Retinal pigment epithelial cell (primary cell): ENCODE measurements around the gene FAM120B.
"Not testable (repeated sequence)": the region's sequence is repeated elsewhere in the genome, so short reads cannot be mapped to it uniquely, and the experiment has no call there.

ENCODE experiments used
- DNase-seq: peaks from one replicate; pipeline ENCODE4 v3.0.0-alpha.2; 2010; ENCODE audit warnings: low read depth
- H3K4me3 ChIP-seq: 2 replicates; pipeline ENCODE4 v1.5.1; 2011; ENCODE audit warnings: mild to moderate bottlenecking, low read length, control low read depth, moderate library complexity
- TF ChIP-seq, protein P1 (sequence below): conservative IDR thresholded peaks from 2 replicates; pipeline ENCODE4 v1.5.1; 2011; ENCODE audit warnings: low read depth, low read length, control low read depth, inconsistent platforms

Gene FAM120B

DNA sequence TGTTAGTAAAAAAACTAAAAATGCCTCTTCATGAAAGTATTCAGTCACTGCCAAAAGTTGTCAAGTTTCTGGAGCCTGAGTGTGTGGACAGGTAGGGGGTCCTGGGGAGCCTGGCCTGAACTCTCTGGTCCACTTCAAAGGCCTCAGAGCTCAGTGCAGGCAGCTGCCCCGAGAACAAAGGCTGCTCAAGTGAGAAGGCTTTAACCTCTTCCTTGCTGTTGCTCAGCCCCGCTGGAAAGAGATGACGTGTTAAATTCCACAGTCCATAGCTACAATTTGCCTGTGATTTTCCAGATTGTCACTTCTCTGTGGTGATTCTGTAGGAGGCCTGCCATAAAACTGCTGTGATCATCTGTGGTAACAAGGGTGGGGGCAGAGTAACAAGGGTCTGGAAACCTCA, 96.9 kb downstream of the FAM120B start:
- no peak overlapping the region for H3K4me3 ChIP-seq
- TF ChIP-seq, protein P1, sequence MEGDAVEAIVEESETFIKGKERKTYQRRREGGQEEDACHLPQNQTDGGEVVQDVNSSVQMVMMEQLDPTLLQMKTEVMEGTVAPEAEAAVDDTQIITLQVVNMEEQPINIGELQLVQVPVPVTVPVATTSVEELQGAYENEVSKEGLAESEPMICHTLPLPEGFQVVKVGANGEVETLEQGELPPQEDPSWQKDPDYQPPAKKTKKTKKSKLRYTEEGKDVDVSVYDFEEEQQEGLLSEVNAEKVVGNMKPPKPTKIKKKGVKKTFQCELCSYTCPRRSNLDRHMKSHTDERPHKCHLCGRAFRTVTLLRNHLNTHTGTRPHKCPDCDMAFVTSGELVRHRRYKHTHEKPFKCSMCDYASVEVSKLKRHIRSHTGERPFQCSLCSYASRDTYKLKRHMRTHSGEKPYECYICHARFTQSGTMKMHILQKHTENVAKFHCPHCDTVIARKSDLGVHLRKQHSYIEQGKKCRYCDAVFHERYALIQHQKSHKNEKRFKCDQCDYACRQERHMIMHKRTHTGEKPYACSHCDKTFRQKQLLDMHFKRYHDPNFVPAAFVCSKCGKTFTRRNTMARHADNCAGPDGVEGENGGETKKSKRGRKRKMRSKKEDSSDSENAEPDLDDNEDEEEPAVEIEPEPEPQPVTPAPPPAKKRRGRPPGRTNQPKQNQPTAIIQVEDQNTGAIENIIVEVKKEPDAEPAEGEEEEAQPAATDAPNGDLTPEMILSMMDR = no peak
- DNase-seq = peak; percentile 37

DNA sequence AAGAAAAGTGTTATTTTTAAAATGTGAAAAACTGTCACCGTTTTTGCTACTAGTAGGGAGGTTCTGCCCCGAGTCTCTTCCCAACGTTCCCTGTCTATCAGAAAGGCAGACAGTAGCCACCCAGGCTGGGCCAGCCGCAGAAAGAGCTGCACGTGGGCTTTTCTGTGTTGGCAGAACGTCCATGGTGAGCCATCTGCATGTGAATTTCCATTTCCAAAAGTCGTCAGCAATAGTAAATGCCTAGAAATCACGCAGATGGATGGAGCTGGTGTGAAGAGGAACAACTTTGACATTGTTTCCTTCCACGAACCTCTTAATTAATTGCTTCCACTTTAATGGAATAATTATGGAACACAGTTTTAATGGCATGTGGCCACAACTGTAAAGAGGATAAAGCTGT, 97.5 kb downstream of the FAM120B start:
- H3K4me3 ChIP-seq = no peak overlapping the region
- DNase-seq = no peak
- TF ChIP-seq, protein P1 = no peak

DNA sequence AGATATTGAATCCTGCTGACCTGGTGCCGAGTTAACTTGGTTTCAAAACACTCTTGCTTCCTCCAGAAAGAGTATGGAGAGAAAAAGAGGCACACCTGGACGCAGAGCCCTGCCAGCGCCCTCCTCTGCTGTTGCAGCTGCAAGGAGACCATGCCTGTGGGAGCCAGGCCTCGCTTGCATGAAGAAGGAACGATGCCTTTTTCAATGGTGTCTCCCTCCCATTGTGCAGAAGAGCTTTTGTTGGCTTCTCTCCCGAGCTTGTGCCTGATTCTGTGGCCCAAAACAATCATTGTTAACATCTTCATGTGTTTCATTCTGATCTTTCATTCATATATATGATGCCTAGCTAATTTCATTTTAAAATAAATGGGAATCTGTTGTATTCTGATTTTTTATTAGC, 98.1 kb downstream of the FAM120B start:
- TF ChIP-seq, protein P1 = no peak
- H3K4me3 ChIP-seq = no peak overlapping the region
- no peak for DNase-seq

DNA sequence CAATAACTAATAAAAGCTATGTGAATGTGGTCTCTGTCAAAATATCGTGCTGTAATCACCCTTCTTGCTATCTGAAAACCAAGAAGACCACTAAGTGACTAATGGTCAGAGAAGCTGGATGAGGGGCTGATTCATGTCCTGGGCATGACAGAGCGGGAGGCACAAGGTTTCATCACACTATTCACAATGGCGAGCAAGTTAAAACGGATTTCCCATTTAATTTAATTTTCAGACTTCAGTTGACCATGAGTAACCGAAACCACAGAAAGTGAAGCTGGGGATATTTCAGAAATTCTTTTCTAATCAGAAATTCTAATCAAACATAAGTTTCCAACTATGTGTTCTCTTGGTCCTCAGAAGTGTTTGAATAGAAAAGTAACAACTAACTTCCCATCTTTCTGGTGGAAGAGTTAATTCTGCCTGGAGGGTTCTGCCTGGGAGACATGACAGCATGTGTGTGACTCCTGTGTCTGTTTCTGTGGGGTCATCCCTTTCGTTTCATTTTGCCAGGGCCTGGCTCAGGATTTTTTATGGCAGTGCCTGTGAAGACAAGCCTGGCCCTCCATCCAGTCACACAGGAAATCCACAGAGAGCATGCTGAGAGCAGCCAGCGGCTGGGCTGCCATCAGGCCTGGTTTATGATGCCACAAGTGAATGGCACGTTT, 98.9 kb downstream of the FAM120B start:
- peak; percentile 80 for DNase-seq
- no peak overlapping the region for H3K4me3 ChIP-seq
- TF ChIP-seq, protein P1 = no peak

DNA sequence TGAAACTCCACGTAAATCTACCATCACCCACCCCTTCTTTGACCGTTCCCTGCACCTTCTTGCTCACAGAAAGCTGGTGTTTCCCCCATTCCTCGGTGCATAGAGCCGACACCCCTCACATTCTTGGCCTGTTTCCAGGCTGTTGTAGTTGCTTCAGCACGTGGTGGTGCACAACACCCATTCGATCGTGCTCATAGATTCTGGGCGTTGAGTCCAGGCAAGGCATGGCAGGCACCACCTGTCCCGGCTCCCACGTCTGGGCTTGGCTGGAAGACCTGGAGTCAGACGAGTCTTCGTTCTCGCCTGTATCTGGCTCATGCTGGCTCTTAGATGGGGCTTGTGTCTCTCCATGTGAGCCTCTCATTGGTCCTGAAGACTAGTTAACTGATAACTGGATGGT, 100.6 kb downstream of the FAM120B start:
- H3K4me3 ChIP-seq = no peak overlapping the region
- TF ChIP-seq, protein P1 = no peak
- no peak for DNase-seq

DNA sequence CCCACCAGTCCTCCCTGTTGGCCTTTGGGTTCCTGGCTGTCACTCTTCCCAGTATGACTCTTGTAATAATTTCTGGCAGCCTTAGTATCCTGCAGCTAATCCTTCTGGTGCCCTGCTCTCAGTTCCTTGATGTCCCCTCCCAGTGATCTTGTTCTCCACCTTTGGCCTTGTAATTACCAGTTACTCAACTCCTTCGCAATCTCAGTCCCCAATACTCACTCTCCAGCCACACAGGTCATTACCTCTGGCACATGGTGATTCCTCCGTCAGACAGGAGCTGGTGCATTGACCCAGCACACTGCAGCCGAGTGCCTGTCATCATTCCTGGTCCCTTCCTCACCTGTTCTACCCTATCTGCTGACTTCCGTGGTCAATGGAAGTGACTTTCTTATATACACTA, 101.4 kb downstream of the FAM120B start:
- TF ChIP-seq, protein P1 = no peak
- no peak overlapping the region for H3K4me3 ChIP-seq
- DNase-seq = no peak

DNA sequence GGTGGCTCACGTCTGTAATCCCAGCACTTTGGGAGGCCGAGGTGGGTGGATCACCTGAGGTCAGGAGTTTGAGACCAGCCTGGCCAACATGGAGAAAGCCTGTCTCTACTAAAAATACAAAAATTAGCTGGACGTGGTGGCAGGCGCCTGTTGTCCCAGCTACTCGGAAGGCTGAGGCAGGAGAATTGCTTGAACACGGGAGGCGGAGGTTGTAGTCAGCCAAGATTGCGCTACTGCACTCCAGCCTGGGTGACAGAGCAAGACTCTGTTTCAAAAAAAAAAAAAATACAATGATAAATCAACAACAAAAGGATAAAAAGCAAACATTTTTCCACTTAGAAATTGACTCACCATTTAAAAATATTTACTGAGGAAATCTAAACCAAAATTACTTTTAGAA, 103.2 kb downstream of the FAM120B start:
- not testable (repeated sequence) for DNase-seq, H3K4me3 ChIP-seq
